HG03045 (cell line): Measurements from ENCODE around the gene GFRA1.

ENCODE experiments used
- ATAC-seq: cut with Tn5 transposase; IDR thresholded peaks from one replicate; pipeline ENCODE4 v1.9.1; 2021; ENCODE audit warnings: mild to moderate bottlenecking, moderate library complexity; ENCODE audit not compliant: unreplicated experiment

The GFRA1 gene, protein sequence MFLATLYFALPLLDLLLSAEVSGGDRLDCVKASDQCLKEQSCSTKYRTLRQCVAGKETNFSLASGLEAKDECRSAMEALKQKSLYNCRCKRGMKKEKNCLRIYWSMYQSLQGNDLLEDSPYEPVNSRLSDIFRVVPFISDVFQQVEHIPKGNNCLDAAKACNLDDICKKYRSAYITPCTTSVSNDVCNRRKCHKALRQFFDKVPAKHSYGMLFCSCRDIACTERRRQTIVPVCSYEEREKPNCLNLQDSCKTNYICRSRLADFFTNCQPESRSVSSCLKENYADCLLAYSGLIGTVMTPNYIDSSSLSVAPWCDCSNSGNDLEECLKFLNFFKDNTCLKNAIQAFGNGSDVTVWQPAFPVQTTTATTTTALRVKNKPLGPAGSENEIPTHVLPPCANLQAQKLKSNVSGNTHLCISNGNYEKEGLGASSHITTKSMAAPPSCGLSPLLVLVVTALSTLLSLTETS

DNA sequence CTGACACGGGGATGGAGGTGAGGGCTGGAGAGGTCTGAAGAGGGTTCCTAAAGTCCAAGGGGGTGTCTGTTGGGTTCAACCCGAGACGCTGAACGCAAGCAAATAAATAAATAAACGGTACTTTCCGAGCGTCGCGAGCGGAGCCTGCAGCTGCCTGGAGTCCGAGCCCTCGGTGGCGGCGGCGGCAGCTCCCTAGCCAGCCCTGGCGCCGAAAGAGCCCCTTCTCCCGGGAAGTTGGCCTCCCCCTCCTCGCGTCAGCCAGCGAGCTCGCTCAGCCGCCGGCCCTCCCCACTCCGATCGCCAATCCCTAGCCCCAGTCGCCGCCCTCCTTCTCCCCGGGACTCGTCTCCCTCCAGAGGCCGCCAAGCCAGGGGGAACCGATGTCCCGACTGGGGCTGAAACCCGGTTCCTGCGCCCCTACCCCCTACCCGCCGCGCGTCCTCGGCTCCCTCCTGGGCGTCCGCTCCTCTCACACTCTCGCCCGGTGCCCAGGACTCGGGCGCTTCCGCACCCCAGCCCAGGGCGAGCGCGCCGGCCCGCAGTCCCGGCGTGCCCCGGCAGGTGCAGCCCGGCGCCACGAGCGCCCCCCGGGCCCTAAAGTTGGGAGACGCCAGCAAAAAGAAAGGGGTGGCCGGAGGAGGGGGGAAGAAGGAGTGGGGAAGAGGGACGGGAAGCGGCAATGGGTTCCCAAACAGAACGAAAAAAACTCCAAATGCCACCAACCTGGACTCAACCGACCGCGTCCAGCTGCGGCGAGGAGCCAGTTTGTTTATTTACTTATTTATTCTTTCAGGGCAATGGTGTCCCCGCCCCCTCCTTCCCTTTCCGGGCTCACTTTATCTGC, at the start of gene GFRA1:
Gene GFRA1 (minus strand): TSS at position 767 of the 844 bp plus-strand sequence. CDS start 1,177 bp downstream, outside the sequence.
- ATAC-seq: no peak

DNA sequence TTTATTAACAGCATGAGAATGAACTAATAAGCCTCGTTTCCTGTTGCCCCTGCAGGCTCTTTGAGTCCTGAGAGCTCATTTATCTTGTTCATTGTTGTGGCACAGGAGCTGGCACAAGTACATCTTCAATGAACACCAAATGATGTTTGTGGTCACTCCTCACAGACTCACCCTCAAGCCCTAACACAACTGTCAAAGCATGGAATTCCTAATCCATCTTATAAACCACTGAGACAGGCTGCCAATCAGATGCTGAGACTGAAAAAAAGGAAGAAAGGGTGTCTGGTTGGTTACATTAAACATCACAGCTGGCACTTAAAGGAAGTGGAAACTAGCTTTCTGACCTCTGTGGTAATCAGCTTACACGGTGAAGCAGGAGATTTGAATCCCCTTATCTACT, 43.5 kb upstream of the GFRA1 start:
- ATAC-seq: no peak

DNA sequence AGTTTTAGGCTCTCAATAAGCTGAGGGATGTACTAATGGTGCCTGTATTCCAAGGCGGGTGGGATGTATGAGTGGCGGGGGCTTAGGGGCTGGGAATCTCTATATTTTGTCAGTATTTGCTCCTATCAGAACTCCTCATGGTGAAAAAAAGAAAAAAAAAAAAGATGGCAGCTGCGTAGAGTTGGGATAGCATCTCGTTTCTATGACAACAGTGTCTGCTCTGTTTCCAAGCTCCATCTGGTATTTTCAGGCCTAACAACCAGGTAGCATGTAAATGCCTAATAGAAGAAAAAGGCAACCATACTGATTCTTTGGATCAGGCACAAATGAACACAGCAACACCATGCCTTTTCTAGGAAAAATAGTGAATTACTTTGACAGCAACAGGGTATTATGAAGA, 39.5 kb upstream of the GFRA1 start:
- no peak for ATAC-seq

DNA sequence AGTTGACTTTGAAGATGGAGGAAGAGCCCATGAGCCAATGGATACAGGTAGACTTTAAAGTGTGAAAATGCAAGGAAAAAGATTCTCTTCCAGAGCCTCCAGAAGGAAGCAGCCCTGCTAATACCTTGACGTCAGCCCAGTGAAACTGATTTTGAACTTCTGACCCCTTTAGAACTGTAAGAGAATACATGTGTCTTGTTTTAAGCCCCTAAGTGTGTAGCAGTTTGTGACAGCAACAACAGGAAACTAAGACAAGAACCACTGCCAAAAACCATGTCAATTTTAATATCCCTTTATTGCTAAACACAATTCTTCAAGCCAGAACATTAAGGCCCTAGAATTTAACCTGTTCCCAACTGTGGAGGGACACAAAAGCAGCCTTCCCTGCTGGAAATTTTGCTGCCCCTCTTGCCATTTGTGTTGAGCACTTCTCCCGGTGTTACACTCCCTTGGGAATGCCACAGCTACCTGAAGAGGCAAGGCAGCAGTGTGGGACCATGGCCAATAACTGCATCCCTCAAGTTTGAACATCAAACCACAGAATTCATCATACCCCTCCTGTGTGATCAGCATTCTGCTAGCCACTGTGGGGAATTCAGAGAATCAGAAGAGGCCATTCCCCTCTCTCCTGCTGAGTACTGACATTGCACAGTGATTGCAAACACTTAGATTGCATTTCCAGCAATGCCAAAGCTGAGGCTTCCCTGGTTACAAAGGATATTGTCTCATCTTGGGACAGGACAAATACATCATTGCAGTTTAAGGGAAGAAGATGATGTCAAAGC, 38.9 kb upstream of the GFRA1 start:
- no peak for ATAC-seq

DNA sequence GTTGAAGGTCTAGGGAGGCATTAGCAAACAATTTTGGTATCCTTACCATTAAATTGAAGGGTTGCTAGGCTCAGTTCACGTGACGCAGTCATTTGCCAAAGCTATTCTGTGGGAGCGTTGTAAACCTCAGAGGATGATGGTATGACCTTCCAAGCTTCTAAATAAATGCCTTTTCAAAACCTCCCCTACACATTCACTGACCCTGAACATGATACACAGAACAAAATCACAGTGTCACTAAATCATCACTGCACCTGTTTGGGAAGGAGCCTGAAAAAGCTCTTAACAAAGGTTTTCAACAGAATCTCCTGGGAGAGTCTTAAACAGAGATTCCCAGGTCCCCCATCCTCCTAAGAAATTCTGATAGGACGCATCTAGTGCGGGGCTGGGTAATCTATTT, 38.0 kb upstream of the GFRA1 start:
- no peak for ATAC-seq

DNA sequence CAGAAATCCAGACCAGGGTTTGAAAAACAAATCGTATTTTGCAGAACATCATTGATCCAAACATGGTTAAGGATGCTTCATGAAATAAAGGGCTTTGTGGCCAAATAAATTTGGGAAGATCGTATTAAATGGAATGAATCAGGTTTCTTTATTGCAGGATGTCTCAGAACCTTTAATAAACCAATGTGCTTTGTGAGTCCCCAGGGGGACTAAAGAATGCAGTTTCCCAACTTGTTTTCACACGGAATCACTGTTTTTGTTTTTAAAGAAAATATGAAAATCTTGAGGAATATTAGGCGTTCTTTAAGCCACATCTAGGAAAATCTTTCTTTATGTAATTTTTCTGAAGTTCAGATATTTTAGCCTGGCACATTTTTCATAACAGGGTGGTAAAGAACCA, 34.4 kb upstream of the GFRA1 start:
- no peak for ATAC-seq

DNA sequence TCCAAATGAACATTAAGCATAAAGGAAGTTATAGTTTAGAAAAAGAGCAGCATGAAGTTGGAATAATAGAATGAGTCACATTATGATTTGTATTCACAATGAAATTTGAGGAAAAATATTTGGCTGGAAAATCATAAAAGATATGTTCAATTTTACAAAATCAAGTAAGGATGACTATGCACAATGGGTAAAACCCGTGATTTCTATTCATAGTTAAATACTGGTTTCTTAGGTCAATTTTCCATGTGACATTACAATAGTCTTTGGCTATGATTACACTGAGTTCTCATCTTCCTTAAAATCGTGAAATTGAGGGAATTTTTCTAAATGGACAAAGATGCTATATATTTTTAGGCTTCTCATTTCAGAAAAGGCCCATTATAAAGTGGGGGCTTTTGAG, 33.8 kb upstream of the GFRA1 start:
- ATAC-seq: no peak

DNA sequence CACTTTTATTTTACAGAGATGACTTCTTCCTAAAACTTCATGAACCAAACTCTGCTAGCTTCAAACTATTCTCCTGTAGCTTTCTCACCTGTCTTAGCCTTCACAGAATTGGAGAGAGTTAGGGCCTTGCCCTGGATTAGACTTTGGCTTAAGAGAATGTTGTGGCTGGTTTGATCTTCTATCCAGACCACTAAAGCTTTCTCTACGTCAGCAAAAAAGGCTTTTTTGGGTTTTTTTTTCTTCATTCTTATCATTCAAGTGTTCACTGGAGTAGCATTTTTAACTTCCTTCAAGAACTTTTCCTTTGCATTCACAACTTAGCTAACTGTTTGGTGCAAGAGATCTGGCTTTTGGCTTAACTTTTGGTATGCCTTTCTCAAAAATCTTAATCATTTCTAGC, 31.9 kb upstream of the GFRA1 start:
- ATAC-seq: no peak

DNA sequence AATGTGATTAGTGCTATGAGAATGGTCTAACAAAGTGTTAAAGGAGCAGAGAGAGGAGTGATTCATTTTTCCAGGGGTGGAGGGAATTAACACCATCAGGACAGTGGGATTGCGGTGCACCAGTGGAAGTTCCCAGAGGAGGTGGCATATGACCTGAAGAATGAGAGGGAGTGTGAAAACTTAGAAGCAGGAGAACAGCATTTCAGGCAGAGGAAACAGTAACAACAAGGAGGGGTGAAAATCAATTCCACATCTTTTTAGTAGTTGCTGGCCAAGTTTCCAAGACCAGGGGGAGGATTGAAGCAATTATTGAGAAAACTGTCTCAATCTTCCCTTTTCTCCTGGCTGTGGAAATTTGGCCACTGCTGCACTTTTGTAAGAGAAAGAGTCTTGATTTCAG, 27.5 kb upstream of the GFRA1 start:
- ATAC-seq: no peak

DNA sequence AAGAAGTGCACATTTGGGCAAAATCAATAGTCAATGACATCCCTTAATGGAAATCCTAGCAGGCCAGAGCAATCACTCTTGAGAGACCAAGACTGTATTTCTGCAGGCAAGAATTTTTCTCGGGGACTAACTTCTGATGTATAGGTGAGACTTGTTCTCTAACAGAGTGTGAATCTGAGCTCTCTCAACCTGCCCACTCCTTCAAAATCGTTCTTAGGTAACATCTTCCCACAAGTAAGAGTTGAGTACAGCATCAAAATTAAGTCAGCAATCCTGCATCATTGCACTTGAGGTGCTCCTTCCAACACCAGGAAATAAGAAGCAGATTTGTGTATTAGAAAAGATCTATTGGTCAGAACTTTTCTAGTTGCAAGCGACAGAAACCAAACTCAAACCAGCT, 25.6 kb upstream of the GFRA1 start:
- no peak for ATAC-seq

DNA sequence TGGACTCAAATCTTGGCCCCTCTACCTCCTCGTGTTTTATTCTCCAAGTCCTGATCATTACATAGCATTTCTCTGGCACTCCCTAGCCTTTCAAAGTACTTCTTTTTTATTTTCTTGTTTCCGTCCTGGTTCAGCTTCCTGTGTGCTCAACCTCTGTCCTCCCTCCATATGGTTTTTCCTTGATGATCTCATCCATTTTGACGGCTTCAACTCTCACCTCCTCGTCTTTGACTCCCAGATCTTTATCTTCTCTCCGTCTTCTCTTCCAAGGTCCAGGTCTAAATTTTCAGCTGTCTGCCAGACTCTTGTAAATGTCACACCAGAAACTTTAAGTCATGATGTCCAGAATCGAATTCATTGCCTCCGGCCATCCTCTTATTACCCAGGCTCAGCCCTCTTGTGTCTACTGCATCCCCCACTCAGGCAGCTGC, 23.3 kb upstream of the GFRA1 start:
- ATAC-seq: no peak

DNA sequence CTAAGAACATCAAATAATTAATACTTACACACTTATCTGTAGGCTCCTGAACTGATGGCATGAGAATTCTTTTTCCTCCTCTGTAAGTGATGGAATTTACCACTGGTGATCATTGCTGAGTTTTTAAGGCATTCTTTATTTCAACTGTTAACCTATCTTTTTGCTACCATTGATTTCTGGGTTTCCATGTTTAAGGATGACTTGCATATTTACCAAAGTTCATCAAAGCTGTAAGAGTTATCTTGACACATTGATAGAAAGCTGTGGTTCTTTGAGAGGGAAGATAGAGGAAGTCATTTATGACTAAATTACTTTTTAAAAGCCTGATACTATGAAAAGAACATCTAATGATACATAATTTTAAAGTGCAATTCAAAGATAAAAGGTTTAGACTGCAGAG, 19.5 kb upstream of the GFRA1 start:
- no peak for ATAC-seq

DNA sequence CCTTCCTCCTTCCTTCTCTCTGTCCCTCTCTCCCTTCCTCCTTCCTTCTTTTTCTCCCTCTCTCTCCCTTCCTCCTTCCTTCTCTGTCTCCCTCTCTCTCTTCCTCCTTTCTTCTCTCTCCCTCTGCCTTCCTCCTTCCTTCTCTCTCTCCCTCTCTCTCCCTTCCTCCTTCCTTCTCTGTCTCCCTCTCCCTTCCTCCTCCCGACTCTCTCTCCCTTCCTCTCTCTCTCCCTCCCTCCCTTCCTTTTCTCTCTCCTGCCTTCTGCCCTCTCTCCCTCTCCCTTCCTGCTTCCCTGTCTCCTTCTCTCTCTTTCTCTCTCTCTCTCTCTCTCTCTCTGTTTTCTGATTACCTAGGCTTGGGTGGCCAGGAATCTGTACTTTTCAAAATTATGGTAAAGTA, 16.6 kb upstream of the GFRA1 start:
- no peak for ATAC-seq

DNA sequence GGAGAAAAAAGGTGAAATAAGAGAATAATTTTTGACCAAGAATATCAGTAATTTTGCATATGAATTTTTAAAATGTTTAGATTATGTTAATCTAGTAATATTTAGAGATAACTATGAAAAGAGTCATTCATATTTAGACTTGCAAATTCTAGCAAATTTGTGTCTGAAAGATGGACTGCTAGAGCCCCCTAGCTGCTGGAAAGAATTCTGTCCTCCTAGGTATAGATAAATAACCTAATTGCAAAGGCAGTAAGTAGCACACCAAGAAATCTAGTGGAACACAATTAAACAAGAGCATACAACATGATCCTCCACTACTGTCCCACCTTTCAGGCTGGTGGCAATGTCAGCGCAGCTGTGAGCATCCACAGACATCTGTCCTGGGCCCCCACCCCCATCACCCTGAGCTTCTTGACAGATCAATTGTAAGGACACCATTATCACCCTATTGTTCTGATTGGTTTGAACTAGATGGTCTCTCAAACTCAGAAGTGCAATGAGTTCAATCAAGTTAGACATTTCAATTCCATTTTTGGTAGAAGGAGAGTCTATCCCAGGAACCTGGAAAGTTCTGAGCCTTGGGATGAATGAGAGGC, 15.0 kb upstream of the GFRA1 start:
- no peak for ATAC-seq

DNA sequence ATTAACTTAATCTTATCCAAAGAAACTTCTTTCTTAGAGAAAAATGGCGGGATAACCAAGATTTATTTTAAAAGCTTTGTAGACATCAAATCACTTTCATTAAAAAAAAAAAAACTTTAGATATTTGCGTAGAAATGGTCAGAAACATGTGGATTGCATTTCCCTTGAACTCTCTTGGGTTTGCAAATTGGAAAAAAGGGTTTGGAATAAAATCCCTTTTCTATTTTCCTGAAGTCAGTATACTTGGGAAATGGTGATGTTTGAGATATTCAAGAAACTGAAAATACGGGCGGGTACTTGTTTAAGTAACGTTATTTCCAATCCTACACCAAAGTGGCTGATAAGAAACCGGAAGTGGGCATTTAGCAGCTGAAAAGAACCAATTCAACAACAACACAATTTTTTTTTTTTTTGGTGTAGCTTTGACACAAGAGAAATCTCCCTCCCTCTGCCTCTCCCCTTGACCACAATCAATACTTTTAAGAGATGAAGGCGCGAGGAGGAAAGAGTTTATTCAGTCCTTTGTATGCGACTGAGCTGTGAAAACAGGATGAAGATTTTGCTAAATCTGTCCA, 13.7 kb upstream of the GFRA1 start:
- ATAC-seq: no peak

DNA sequence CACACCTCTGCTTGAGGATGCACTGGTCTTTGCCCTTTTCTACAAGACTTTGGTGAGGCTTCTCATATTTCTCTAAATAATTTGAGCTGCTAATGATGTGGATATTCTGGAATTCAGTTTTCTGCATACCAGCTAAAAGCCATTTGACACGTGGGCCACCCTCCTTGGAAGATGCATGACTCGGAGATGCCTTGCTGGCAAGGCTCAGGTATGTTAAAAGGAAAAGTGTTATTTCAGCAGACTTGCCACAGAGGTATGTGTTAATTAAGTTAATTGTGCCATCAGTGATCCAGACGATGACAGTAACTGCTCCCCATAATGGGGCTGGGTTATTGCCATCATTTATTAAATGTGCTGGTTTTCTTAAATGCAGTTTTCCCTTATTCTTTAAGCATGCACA, 8.8 kb upstream of the GFRA1 start:
- ATAC-seq: no peak

DNA sequence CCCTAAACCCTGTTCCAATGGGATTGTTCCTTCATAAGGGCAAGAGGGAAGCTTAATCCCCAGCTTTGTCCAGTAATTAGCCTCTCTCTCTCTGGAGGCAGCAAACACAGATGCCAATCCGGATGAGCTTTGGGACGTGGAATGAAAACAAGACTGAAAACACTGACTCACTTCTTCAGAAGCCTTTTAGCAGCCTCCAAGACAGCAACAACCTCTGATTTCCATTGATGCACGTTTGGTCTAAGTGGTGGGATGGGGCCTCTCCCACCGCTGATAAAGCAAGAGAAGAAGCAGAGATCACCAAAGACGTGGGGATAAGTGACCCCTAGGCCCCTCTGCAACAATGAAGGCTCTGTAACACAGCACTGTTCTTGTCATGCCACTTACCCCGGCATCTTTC, 5.8 kb upstream of the GFRA1 start:
- no peak for ATAC-seq

DNA sequence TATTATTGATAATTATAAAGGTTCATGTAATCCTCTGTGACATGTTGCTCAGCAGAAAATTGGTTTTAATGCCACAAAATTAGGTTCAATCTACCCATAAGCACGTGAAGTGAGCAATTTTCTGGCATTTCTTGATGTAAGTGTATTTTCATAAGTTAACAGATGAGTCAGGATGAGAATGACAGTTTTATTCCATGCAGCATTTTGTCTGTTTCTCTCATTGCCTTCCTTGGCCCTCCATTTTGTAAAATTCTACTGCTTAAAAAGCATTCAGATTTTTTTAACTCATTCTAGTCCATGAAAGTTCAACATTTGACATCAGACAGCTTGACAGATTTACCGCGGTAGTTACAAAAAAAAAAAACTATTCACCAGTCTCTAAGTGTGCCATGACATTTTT, 4.0 kb upstream of the GFRA1 start:
- no peak for ATAC-seq

DNA sequence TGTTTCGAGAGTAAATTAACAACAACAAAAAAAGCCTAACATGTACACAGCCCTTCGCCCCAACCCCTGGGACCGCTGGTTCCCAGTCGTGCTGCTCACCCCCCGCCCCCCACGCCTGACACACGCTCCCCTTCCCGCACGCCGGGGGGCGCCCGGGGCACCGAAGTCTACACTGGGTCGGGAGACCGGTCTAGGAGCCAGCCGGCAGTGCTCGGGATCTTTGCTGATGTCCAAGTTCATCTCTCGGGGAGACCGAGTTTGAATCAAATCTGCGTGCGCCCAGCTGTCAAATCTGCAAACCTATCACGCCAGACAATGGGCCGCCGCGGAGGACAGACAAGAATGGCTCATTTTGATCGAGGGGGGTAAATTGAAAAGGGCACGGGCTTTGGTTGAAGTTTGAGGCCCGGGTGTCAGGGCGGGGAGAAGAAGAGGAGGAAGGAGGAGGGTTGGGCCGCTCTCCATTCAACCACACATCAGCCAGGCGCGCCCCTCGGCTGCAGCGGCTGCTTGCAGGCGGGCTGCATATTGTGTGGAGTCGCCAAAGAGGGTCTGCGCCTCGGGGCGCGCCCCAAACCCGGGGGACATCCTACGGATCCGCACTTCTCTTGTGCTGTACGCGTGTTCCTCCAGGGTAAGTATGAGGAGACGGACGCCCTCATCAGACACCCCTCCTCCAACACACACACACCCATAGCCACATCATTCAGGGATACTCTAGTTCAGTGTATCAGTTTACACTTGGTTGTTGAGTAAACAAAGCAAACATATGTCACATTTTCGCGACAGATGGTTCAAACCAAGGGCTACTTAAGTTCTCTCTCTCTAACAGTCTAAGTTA, 1.3 kb upstream of the GFRA1 start:
- ATAC-seq: no peak
